Panc1 (cell line): ENCODE results near the gene DKK3.
"Not testable (repeated sequence)": the region's sequence is repeated elsewhere in the genome, so short reads cannot be mapped to it uniquely, and the experiment has no call there.

Experiments used
- CTCF ChIP-seq: fragments of 450-650 bp; IDR thresholded peaks from 2 replicates; pipeline ENCODE4 v1.5.1; 2017; ENCODE audit warnings: mild to moderate bottlenecking
- REST ChIP-seq, 2 experiments: IDR thresholded peaks; 2 replicates each; pipeline ENCODE4 v1.6.1; 2011 to 2012; ENCODE audit warnings: low read depth in 2 of 2, control low read depth in 1 of 2, low read length in 1 of 2, mild to moderate bottlenecking in 1 of 2, moderate library complexity in 1 of 2; ENCODE audit not compliant: insufficient read depth in 1 of 2
- SIN3A ChIP-seq: IDR thresholded peaks from 2 replicates; pipeline ENCODE4 v1.6.1; 2012; ENCODE audit warnings: low read depth, mild to moderate bottlenecking, low read length, moderate library complexity, borderline replicate concordance; ENCODE audit not compliant: insufficient read depth
- TCF7L2 ChIP-seq: IDR thresholded peaks from 2 replicates; pipeline ENCODE4 v1.6.1; 2011; ENCODE audit warnings: mild to moderate bottlenecking, low read depth, low read length, inconsistent platforms

GRCh38 chr11:12040719-12041118 is 32.3 kb upstream of the DKK3 start:
- not testable (repeated sequence) for TF ChIP-seq CTCF; REST (IDR thresholded peaks at IDR 0.05; ENCODE audit: insufficient read depth in 1 of 2, low read depth in 2 of 2, low read length in 1 of 2); TCF7L2; SIN3A
